ENCODE measurements around the gene FLNB. TPM values are rescaled to one million over a fixed set of nuclear protein-coding genes. Genes with fewer than 3 reads are reported as not detected.

FLNB gene
- total and polyA plus RNA-seq, 9 of the 15 experiments (the other 6 are each of a cell fraction or from before 2014, with no cell fraction given): 9.4 to 48.1 (median 25.6) TPM

DNA sequence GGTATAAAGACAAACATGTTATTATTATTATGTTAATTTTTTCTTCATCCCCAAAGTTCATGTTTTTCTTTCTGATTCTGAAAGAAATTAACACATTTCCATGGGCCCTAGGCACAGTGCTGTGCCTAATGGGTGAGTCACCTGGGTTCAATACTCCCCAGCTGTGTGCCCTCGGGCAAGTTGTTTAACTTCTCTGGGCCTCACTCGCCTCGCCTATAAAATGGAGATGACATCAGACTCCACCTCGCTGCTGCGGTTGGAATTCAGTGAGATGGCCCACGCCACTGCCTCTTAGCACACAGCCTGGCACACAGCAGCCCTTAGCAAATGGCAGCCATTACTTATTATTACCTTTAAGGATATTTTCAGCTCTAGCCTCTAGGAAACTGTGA, 179.9 kb downstream of the FLNB start (continued):
- TF ChIP-seq CEBPG (CRISPR knock-in tag; IDR thresholded peaks at IDR 0.05) (no peak), CEBPG (tag; conservative IDR thresholded peaks at IDR 0.05 in 1 of 2, IDR thresholded peaks at IDR 0.05 in 1 of 2) (no peak)

DNA sequence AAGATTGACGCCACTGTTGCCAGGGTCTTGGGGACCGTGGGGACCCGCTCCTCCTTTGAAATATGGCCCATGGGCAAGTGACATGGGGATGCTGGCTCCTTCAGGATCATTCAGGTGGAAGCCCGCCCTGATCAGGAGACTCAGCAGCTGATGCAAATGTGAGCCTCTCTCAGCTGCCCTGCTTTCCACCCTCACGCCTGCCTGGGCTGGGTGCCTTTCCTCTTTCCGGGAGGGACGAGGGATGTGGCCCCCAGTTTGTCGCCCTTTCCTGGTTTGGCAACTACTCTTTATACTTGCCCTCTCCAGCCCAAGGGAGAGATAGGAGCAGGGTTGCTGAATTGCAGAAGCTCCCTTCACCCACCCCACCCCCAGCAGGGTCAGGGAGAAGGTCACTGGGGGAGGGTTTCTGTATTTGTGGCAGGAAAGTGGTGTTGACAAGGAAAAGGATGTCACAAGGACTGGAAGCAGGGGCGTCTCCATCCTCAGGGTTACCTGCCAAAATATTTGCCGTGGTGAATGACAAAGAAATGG, 180.8 kb downstream of the FLNB start:
- Histone ChIP-seq H3K36me3 (ENCODE audit: control insufficient read depth, insufficient read depth, low read length) (no peaks in the 10 kb centered on the region), H3K79me2 (ENCODE audit: control insufficient read depth, insufficient read depth, low read length) (no peaks in the 10 kb centered on the region), H3K9me1 (ENCODE audit: control insufficient read depth, insufficient read depth, low read length) (no peaks in the 10 kb centered on the region), H3K9ac (ENCODE audit: insufficient read depth in 1 of 2, low read depth in 2 of 2, low read length in 2 of 2) (no peak overlapping the region; a peak in 2 of 4 replicates), H3K27me3 (ENCODE audit: control insufficient read depth in 2 of 2, insufficient read depth in 2 of 2, low read length in 2 of 2) (no peaks in the 10 kb centered on the region), H3K27ac (ENCODE audit: extremely low read depth, low read depth, low read length) (no peak overlapping the region), H3K4me1 (replicated peaks in 1 of 2; ENCODE audit: control insufficient read depth in 2 of 2, insufficient read depth in 2 of 2, low read length in 2 of 2) (peaks cover 4 to 14% of the 10 kb centered on the region in 2 experiments), H4K20me1 (replicated peaks; ENCODE audit: control insufficient read depth, insufficient read depth, low read length) (no peaks in the 10 kb centered on the region), H3K9me3 (replicated peaks; ENCODE audit: control insufficient read depth, insufficient read depth, low read depth, low read length) (no peaks in the 10 kb centered on the region), H2AFZ (ENCODE audit: low read depth, low read length) (peak overlapping the region; percentile 32; the same call in 1 of the 2 replicates), H3K4me3 (no peak overlapping the region), H3K4me2 (ENCODE audit: insufficient read depth, low read length) (no peak overlapping the region)
- ATAC-seq (0 out of 3 replicates have a peak, but pooled peaks have one; percentile 13), FAIRE-seq (peak; percentile 54), DNase-seq (ENCODE audit: extremely low read depth in 1 of 4, low spot score in 3 of 4) (peak in 2 of 4 experiments; percentile 24 to 36)
- WGBS (ENCODE audit: insufficient coverage, low coverage, missing lambda C conversion rate): 21% methylated on average over 10 of the region's 10 CpGs
- in situ Hi-C loops (cut with MboI) (loop anchor here (5.0 to 10.0 kb wide), 3 partner anchors 118 to 346 kb away; partner anchors contain the start of genes ACOX2, HTD2 and RPP14), intact Hi-C loops (cut with micrococcal nuclease) (loop anchor here (5.0 kb wide), 1 partner anchor 343 kb away; no protein-coding TSS in a partner anchor)
- BruUV-seq (replicated peaks): no TSS peak
- ChIA-PET POLR2A (no interaction called here), CTCF (ENCODE audit: low intra/inter-chr PET ratio) (interaction anchor here (1.7 to 3.2 kb wide), 3 partner anchors 28 to 115 kb away, joined by 4 to 27 read pairs (median 4); no protein-coding TSS in a partner anchor)
- TF ChIP-seq, protein P1, sequence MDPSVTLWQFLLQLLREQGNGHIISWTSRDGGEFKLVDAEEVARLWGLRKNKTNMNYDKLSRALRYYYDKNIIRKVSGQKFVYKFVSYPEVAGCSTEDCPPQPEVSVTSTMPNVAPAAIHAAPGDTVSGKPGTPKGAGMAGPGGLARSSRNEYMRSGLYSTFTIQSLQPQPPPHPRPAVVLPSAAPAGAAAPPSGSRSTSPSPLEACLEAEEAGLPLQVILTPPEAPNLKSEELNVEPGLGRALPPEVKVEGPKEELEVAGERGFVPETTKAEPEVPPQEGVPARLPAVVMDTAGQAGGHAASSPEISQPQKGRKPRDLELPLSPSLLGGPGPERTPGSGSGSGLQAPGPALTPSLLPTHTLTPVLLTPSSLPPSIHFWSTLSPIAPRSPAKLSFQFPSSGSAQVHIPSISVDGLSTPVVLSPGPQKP (CRISPR knock-in tag; IDR thresholded peaks at IDR 0.05): no peak
- TF ChIP-seq PHF20 (IDR thresholded peaks at IDR 0.05; ENCODE audit: partially characterized antibody) (no peak), FOXP1 (CRISPR knock-in tag; IDR thresholded peaks at IDR 0.05) (no peak), ZFP36 (IDR thresholded peaks at IDR 0.05; ENCODE audit: low read depth, low read length, partially characterized antibody) (no peak), SAFB2 (IDR thresholded peaks at IDR 0.05; ENCODE audit: borderline replicate concordance, low read depth, low read length, severe bottlenecking) (no peak), ZNF41 (CRISPR knock-in tag; conservative IDR thresholded peaks at IDR 0.05) (no peak), NR2C2 (CRISPR knock-in tag; IDR thresholded peaks at IDR 0.05) (no peak), NR2C2 (tag; IDR thresholded peaks at IDR 0.05) (no peak), FUS (optimal IDR thresholded peaks at IDR 0.05; ENCODE audit: low read depth, low read length) (no peak), SRF (CRISPR knock-in tag; IDR thresholded peaks at IDR 0.05) (no peak), EP400 (IDR thresholded peaks at IDR 0.05) (no peak), HCFC1 (IDR thresholded peaks at IDR 0.05; ENCODE audit: low read depth, low read length) (no peak), KLF6 (CRISPR knock-in tag; IDR thresholded peaks at IDR 0.05; ENCODE audit: borderline replicate concordance) (no peak), ZNF696 (CRISPR knock-in tag; conservative IDR thresholded peaks at IDR 0.05) (no peak)
- TF ChIP-seq, protein P2, sequence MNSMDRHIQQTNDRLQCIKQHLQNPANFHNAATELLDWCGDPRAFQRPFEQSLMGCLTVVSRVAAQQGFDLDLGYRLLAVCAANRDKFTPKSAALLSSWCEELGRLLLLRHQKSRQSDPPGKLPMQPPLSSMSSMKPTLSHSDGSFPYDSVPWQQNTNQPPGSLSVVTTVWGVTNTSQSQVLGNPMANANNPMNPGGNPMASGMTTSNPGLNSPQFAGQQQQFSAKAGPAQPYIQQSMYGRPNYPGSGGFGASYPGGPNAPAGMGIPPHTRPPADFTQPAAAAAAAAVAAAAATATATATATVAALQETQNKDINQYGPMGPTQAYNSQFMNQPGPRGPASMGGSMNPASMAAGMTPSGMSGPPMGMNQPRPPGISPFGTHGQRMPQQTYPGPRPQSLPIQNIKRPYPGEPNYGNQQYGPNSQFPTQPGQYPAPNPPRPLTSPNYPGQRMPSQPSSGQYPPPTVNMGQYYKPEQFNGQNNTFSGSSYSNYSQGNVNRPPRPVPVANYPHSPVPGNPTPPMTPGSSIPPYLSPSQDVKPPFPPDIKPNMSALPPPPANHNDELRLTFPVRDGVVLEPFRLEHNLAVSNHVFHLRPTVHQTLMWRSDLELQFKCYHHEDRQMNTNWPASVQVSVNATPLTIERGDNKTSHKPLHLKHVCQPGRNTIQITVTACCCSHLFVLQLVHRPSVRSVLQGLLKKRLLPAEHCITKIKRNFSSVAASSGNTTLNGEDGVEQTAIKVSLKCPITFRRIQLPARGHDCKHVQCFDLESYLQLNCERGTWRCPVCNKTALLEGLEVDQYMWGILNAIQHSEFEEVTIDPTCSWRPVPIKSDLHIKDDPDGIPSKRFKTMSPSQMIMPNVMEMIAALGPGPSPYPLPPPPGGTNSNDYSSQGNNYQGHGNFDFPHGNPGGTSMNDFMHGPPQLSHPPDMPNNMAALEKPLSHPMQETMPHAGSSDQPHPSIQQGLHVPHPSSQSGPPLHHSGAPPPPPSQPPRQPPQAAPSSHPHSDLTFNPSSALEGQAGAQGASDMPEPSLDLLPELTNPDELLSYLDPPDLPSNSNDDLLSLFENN (IDR thresholded peaks at IDR 0.05; ENCODE audit: low read depth in 2 of 2, low read length in 2 of 2): no peak

Data from K562 (cell line).